Activated T-cell treated with anti-CD3 and anti-CD28 coated beads for 4 hours (primary cell): Measurements from ENCODE around the gene C4orf50.

Source experiments
- DNase-seq: peaks from one replicate; pipeline ENCODE4 v3.0.0-alpha.2; 2020

The C4orf50 gene

GRCh38 chr4:6043188-6043587 is 25.0 kb upstream of the C4orf50 start:
- no peak for DNase-seq

GRCh38 chr4:6042293-6043063 is 24.2 kb upstream of the C4orf50 start:
- no peak for DNase-seq

- no peak for DNase-seq
Measured at GRCh38 chr4:6041800-6042199, 23.6 kb upstream of the C4orf50 start.

- no peak for DNase-seq
Measured at GRCh38 chr4:6038711-6039110, 20.5 kb upstream of the C4orf50 start.

GRCh38 chr4:6035786-6036185 is 17.6 kb upstream of the C4orf50 start:
- no peak for DNase-seq

- no peak for DNase-seq
Measured at GRCh38 chr4:6033381-6033780, 15.2 kb upstream of the C4orf50 start.

- DNase-seq, result no peak
Measured at GRCh38 chr4:6032249-6033244, 14.3 kb upstream of the C4orf50 start.

GRCh38 chr4:6031846-6032245 is 13.6 kb upstream of the C4orf50 start:
- DNase-seq, result no peak

GRCh38 chr4:6030679-6031078 is 12.4 kb upstream of the C4orf50 start:
- DNase-seq, result no peak

- DNase-seq, result no peak
Measured at GRCh38 chr4:6029254-6029653, 11.0 kb upstream of the C4orf50 start.

GRCh38 chr4:6028168-6028567 is 9.9 kb upstream of the C4orf50 start:
- DNase-seq, result no peak

- no peak for DNase-seq
Measured at GRCh38 chr4:6027392-6027791, 9.2 kb upstream of the C4orf50 start.

- no peak for DNase-seq
Measured at GRCh38 chr4:6024313-6024960, 6.2 kb upstream of the C4orf50 start.

GRCh38 chr4:6023731-6024130 is 5.5 kb upstream of the C4orf50 start:
- no peak for DNase-seq

GRCh38 chr4:6022607-6023288 is 4.5 kb upstream of the C4orf50 start:
- no peak for DNase-seq

- DNase-seq, result no peak
Measured at GRCh38 chr4:6021831-6022606, 3.8 kb upstream of the C4orf50 start.

- no peak for DNase-seq
Measured at GRCh38 chr4:6020613-6021012, 2.4 kb upstream of the C4orf50 start.

- DNase-seq, result no peak
Measured at GRCh38 chr4:6019316-6020263, 1.4 kb upstream of the C4orf50 start.

GRCh38 chr4:6017800-6018199 is 431 bp downstream of the C4orf50 start:
- DNase-seq, result no peak

GRCh38 chr4:6017030-6017429 is 1.2 kb downstream of the C4orf50 start:
- no peak for DNase-seq

- DNase-seq, result no peak
Measured at GRCh38 chr4:6013564-6013963, 4.7 kb downstream of the C4orf50 start.
